ENCODE measurements around the gene MATCAP1. TPM values are rescaled to one million over a fixed set of nuclear protein-coding genes. Genes with fewer than 3 reads are reported as not detected.
A peak's percentile ranks its signal among the peaks of the same experiment; 100 is the strongest.

The MATCAP1 gene
- total and polyA plus RNA-seq, 10 of the 15 experiments (the other 5 are each of a cell fraction or from before 2014, with no cell fraction given), result 2.8 to 25.8 (median 8.6) TPM

GRCh38 chr16:67199808-67200198 is 16.0 kb upstream of the MATCAP1 start (continued):
- TF ChIP-seq HCFC1 (IDR thresholded peaks at IDR 0.05; ENCODE audit: low read length), result no peak

DNA sequence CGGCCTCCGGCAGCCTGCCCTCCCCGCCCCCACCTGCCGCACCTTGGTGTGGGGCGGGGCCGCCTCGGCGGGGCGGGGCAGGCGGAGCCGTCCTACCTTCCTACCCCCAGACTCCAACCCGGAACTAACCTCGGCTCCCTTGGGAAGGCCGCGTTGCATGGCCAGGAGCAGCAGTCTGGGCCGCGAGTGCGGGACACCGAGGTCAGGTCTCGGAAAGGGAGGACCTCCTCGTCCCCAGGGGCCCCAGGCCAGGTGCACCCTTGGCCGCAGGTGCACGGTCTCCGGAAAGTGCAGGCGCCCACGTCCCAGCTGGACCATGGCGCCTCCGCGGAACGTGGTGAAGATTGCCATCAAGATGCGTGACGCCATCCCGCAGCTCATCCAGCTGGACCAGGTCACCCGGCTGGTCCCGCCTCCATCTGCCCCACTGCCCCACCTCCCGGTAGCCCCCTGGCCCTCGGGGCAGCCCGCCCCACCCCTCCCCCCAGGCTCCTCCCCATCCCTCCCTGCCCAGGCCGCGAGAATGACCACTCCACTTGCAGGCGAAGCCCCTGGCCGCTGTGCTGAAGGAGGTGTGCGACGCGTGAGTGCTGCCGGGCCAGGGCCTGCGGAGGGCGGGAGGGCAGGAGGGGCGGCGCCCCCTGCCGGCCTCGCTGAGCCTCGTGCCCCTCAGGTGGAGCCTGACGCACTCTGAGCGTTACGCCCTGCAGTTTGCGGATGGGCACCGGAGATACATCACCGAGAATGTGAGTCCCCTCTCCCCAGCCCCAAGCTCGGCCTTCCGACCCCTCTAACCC is 15.4 kb upstream of the MATCAP1 start, which contains the start of gene ELMO3:
Gene ELMO3, plus strand, starts transcription at position 121 of the 797 bp plus-strand sequence. Its CDS starts 196 bp downstream, at position 317.
- Histone ChIP-seq H3K9me3 (replicated peaks; ENCODE audit: control insufficient read depth, insufficient read depth, low read length) (no peaks in the 10 kb centered on the region), H3K36me3 (ENCODE audit: control insufficient read depth in 2 of 2, insufficient read depth in 2 of 2, low read length in 1 of 2) (peaks cover 22 to 56% of the 10 kb centered on the region in 2 experiments), H3K4me1 (ENCODE audit: control insufficient read depth, insufficient read depth, low read length) (no peaks in the 10 kb centered on the region), H3K27me3 (replicated peaks in 1 of 2; ENCODE audit: control insufficient read depth in 2 of 2, insufficient read depth in 2 of 2, low read length in 1 of 2) (no peaks in the 10 kb centered on the region), H3K9ac (ENCODE audit: control insufficient read depth, insufficient read depth, low read length) (no peak within 1 kb of the TSS), H3K79me2 (ENCODE audit: control insufficient read depth, insufficient read depth, low read length) (peaks cover under 1% of the 10 kb centered on the region; the same call in 1 of the 2 replicates), H3K4me2 (ENCODE audit: control insufficient read depth, insufficient read depth) (no peak within 1 kb of the TSS), H2AFZ (ENCODE audit: control insufficient read depth, low read depth, low read length) (no peak within 1 kb of the TSS), H3K27ac (ENCODE audit: control insufficient read depth, insufficient read depth) (no peak within 1 kb of the TSS), H3K4me3 (no peak within 1 kb of the TSS), H4K20me1 (ENCODE audit: control insufficient read depth, insufficient read depth) (peaks cover 7% of the 10 kb centered on the region; the same call in 1 of the 2 replicates)
- ChIA-PET POLR2A (no interaction called here), CTCF (interaction anchor here (1.2 to 2.0 kb wide), 3 partner anchors 28 to 48 kb away, joined by 3 to 13 read pairs (median 8); partner anchors contain the start of genes FHOD1 and TMEM208), RAD21 (ENCODE audit: unreplicated experiment) (no interaction called here), SMC1A (ENCODE audit: uncharacterized antibody, unreplicated experiment) (interaction anchor here (1.2 kb wide), 1 partner anchor 27 kb away, joined by 4 read pairs; the partner anchor contains the start of gene TMEM208)
- TF ChIP-seq FOS (IDR thresholded peaks at IDR 0.05; ENCODE audit: borderline replicate concordance, extremely low read depth, insufficient read length) (no peak), BCL3 (IDR thresholded peaks at IDR 0.05; ENCODE audit: borderline replicate concordance, insufficient read depth, low read depth, low read length, poor library complexity, severe bottlenecking) (peak; percentile 74), YY1 (IDR thresholded peaks at IDR 0.05; ENCODE audit: low read depth, low read length) (no peak), ESRRA (IDR thresholded peaks at IDR 0.05; ENCODE audit: low read length) (no peak), MYB (IDR thresholded peaks at IDR 0.05; ENCODE audit: borderline replicate concordance, low read depth, low read length) (no peak), POLR2A (IDR thresholded peaks at IDR 0.05; ENCODE audit: low read depth, low read length) (peak; percentile 70; the same call in 1 of the 2 replicates)
- 87% methylated on average over 31 of the region's 61 CpGs for WGBS (ENCODE audit: insufficient coverage, insufficient replicate concordance, low lambda C conversion rate, missing lambda C conversion rate)
- in situ Hi-C loops (cut with MboI) (no loop called here), intact Hi-C loops (cut with micrococcal nuclease; ENCODE audit: unreplicated experiment) (no loop called here)
- BruUV-seq (replicated peaks), result no TSS peak
- FAIRE-seq, result no peak
- DNase-seq (ENCODE audit: low read depth, low spot score), result no peak
- ATAC-seq, result no peak
